AG09309 (cell line): ENCODE results near the gene ZNF212.
A peak's percentile ranks its signal among the peaks of the same experiment; 100 is the strongest.

Experiments
- DNase-seq: peaks from one replicate; pipeline ENCODE4 v3.0.0-alpha.2; 2010; ENCODE audit warnings: low read depth
- H3K4me3 ChIP-seq: 2 replicates; pipeline ENCODE4 v1.5.1; 2011; ENCODE audit warnings: mild to moderate bottlenecking, low read depth, low read length, moderate library complexity; ENCODE audit not compliant: control insufficient read depth
- CTCF ChIP-seq: IDR thresholded peaks from 2 replicates; pipeline ENCODE4 v1.5.1; 2011; ENCODE audit warnings: mild to moderate bottlenecking, low read depth, low read length, inconsistent platforms; ENCODE audit not compliant: insufficient read depth, control insufficient read depth; ENCODE audit errors: missing control alignments

The ZNF212 gene

GRCh38 chr7:149209518-149210269, 29.8 kb upstream of the ZNF212 start:
- TF ChIP-seq CTCF = peak; percentile 70
- DNase-seq = no peak
- H3K4me3 ChIP-seq = no peak overlapping the region

- TF ChIP-seq CTCF = no peak
Measured at GRCh38 chr7:149210551-149210950, 28.9 kb upstream of the ZNF212 start.

GRCh38 chr7:149214020-149214720, 25.3 kb upstream of the ZNF212 start:
- TF ChIP-seq CTCF = no peak
- no peak overlapping the region for H3K4me3 ChIP-seq
- no peak for DNase-seq

More at GRCh38 chr7:149210551-149210950, 28.9 kb upstream of the ZNF212 start:
- no peak for DNase-seq
- H3K4me3 ChIP-seq = no peak overlapping the region

- no peak for TF ChIP-seq CTCF
- no peak overlapping the region for H3K4me3 ChIP-seq
- no peak for DNase-seq
Measured at GRCh38 chr7:149216402-149216801, 23.0 kb upstream of the ZNF212 start.

- TF ChIP-seq CTCF = no peak
- no peak for DNase-seq
- H3K4me3 ChIP-seq = no peak overlapping the region
Measured at GRCh38 chr7:149217570-149217969, 21.9 kb upstream of the ZNF212 start.

GRCh38 chr7:149218469-149219420, 20.7 kb upstream of the ZNF212 start:
- DNase-seq = no peak
- no peak overlapping the region for H3K4me3 ChIP-seq
- TF ChIP-seq CTCF = no peak
